Esophagus mucosa (tissue), 1 donor: ENCODE measurements around the gene KRT76. TPM values are rescaled to one million over a fixed set of nuclear protein-coding genes. Genes with fewer than 3 reads are reported as not detected.

ENCODE experiments used
- ATAC-seq: fragments of 200-7000 bp; cut with Tn5 transposase; one replicate; pipeline ENCODE4 v1.9.1; 2020
- total RNA-seq: library from RNA; stranded (reverse); gene quantifications from one replicate; pipeline ENCODE4 v1.2.4, GENCODE V29; 2023
- donor health status: DM: yes; HTN: yes; CAD: no.

The KRT76 gene
- total RNA-seq, 1 donor from 2014 or later: 0.08 TPM

- no peak for ATAC-seq
Measured at GRCh38 chr12:52728374-52728773, 48.8 kb downstream of the KRT76 start.

- ATAC-seq: no peak
Measured at GRCh38 chr12:52727037-52727436, 50.1 kb downstream of the KRT76 start.

GRCh38 chr12:52726451-52726850 lies 50.7 kb downstream of the KRT76 start:
- peak; percentile 56 for ATAC-seq

- ATAC-seq: no peak
Measured at GRCh38 chr12:52724384-52724783, 52.8 kb downstream of the KRT76 start.

GRCh38 chr12:52722680-52723079 lies 54.5 kb downstream of the KRT76 start:
- no peak for ATAC-seq

GRCh38 chr12:52721838-52722470 lies 55.2 kb downstream of the KRT76 start:
- no peak for ATAC-seq

- no peak for ATAC-seq
Measured at GRCh38 chr12:52720365-52720886, 56.7 kb downstream of the KRT76 start.

Other genes starting within 250 kb of the KRT76 start
- not detected for gene KRT71, start 224.2 kb downstream of the KRT76 start, total RNA-seq
- 0.12 TPM for gene KRT74, start 203.5 kb downstream of the KRT76 start, total RNA-seq
- gene KRT72, start 175.9 kb downstream of the KRT76 start, total RNA-seq: not detected
- gene KRT73, start 158.8 kb downstream of the KRT76 start, total RNA-seq: not detected
- gene KRT2, start 125.1 kb downstream of the KRT76 start, total RNA-seq: not detected
- gene KRT1, start 96.9 kb downstream of the KRT76 start, total RNA-seq: 2.5 TPM
- not detected for gene KRT77, start 73.8 kb downstream of the KRT76 start, total RNA-seq
- 1.0 TPM for gene KRT3, start 18.8 kb upstream of the KRT76 start, total RNA-seq
- gene KRT4, start 36.8 kb upstream of the KRT76 start, total RNA-seq: 1,080 TPM
- 0.32 TPM for gene KRT79, start 57.0 kb upstream of the KRT76 start, total RNA-seq
- 291 TPM for gene KRT78, start 71.6 kb upstream of the KRT76 start, total RNA-seq
- 40.1 TPM for gene KRT8, start 127.7 kb upstream of the KRT76 start, total RNA-seq
- gene KRT18, start 171.8 kb upstream of the KRT76 start, total RNA-seq: 80.0 TPM
- gene EIF4B, start 229.1 kb upstream of the KRT76 start, total RNA-seq: 344 TPM